IPS-15b (cell line): Measurements from ENCODE around the gene L3MBTL3.

Experiments used
- H3K27me3 ChIP-seq: one replicate; pipeline ENCODE4 v1.6.1; 2013; ENCODE audit warnings: low read length; ENCODE audit not compliant: control insufficient read depth, insufficient read depth
- H3K36me3 ChIP-seq: one replicate; pipeline ENCODE4 v1.6.1; 2013; ENCODE audit warnings: low read length; ENCODE audit not compliant: control insufficient read depth, insufficient read depth
- H3K4me1 ChIP-seq: one replicate; pipeline ENCODE4 v1.6.1; 2013; ENCODE audit warnings: mild to moderate bottlenecking, low read length; ENCODE audit not compliant: control insufficient read depth, insufficient read depth
- H3K4me3 ChIP-seq: one replicate; pipeline ENCODE4 v1.5.1; 2013; ENCODE audit warnings: low read depth, low read length
- H3K9ac ChIP-seq: one replicate; pipeline ENCODE4 v1.6.1; 2013; ENCODE audit warnings: low read depth, mild to moderate bottlenecking, low read length
- H3K9me3 ChIP-seq: one replicate; pipeline ENCODE4 v1.6.1; 2013; ENCODE audit warnings: mild to moderate bottlenecking, low read length; ENCODE audit not compliant: control insufficient read depth, insufficient read depth

Gene L3MBTL3

DNA sequence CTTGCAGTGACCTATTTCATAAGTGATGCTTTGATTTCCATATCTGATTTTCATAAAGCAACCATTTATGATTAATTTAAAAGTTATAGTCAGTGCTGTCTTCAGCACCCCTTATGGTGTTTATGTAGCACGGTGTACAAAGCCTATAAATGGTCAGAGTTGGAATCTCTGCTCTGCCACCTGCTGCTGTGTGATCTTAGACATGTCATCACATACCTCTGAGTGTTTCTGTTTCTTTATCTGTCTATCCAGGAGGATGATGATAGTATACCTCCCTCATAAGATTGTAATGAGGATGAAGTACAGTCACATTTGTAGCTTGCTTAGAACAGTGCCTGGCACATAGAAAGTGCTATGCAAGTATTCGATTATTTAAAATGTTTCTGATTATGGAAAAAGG is 103.9 kb downstream of the L3MBTL3 start:
- Histone ChIP-seq H3K36me3 (no peaks in the 10 kb centered on the region), H3K9me3 (no peaks in the 10 kb centered on the region), H3K4me3 (no peak overlapping the region), H3K9ac (no peak overlapping the region), H3K4me1 (no peaks in the 10 kb centered on the region), H3K27me3 (no peaks in the 10 kb centered on the region)

GRCh38 chr6:130127195-130127594 is 108.8 kb downstream of the L3MBTL3 start:
- H3K27me3 ChIP-seq, result no peaks in the 10 kb centered on the region
- H3K9me3 ChIP-seq, result no peaks in the 10 kb centered on the region
- H3K4me3 ChIP-seq, result no peak overlapping the region
- no peaks in the 10 kb centered on the region for H3K4me1 ChIP-seq
- no peak overlapping the region for H3K9ac ChIP-seq
- no peaks in the 10 kb centered on the region for H3K36me3 ChIP-seq

DNA sequence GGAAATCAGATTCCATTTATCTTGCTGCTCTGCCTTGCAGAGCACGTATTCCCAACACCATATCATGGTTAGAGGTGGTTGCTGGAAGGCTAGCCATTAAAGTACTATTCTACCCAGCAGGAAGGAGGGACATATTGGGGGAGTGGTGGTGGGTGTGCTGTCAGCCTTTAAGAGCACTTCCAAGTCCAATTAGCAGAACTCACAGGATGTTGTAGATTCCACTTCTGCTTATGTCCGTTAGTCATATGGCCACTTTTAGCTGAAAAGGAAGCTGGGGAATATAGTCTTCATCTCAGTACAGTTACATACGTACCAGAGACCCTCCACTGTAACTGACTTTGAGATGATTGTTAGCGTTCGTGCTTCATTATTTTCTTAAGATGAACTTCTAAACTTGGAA is 109.9 kb downstream of the L3MBTL3 start:
- Histone ChIP-seq H3K36me3 (no peaks in the 10 kb centered on the region), H3K9ac (no peak overlapping the region), H3K27me3 (no peaks in the 10 kb centered on the region), H3K4me3 (no peak overlapping the region), H3K4me1 (no peaks in the 10 kb centered on the region), H3K9me3 (no peaks in the 10 kb centered on the region)

GRCh38 chr6:130129762-130130246 is 111.4 kb downstream of the L3MBTL3 start:
- no peaks in the 10 kb centered on the region for H3K9me3 ChIP-seq

GRCh38 chr6:130132286-130132701 is 113.9 kb downstream of the L3MBTL3 start:
- H3K9me3 ChIP-seq, result no peaks in the 10 kb centered on the region
- no peak overlapping the region for H3K9ac ChIP-seq
- H3K36me3 ChIP-seq, result no peaks in the 10 kb centered on the region
- no peaks in the 10 kb centered on the region for H3K27me3 ChIP-seq
- no peak overlapping the region for H3K4me3 ChIP-seq
- no peaks in the 10 kb centered on the region for H3K4me1 ChIP-seq

More at GRCh38 chr6:130129762-130130246, 111.4 kb downstream of the L3MBTL3 start:
- Histone ChIP-seq H3K9ac (no peak overlapping the region), H3K4me1 (no peaks in the 10 kb centered on the region), H3K36me3 (no peaks in the 10 kb centered on the region), H3K4me3 (no peak overlapping the region), H3K27me3 (no peaks in the 10 kb centered on the region)

DNA sequence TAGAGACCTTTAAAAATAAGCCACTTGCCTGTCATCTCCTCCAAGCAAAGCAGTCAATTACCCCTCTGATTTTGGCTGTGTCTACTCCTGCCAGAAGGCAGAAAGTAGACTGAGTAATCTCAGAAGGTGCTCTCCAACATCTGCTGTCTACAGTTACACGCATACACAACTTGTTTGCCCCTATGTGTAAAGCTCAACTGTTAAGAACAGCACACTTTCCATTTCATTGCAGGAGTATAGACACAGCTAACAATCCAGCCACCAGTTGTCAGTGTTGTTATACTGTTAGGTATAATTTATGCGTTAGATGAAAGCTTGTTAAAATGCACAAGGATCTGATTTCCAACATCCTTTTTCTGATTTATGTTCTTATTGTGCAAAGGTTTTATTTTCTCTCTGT is 116.2 kb downstream of the L3MBTL3 start:
- Histone ChIP-seq H3K27me3 (no peaks in the 10 kb centered on the region), H3K36me3 (no peaks in the 10 kb centered on the region), H3K9ac (no peak overlapping the region), H3K4me1 (no peaks in the 10 kb centered on the region), H3K9me3 (no peaks in the 10 kb centered on the region), H3K4me3 (no peak overlapping the region)

DNA sequence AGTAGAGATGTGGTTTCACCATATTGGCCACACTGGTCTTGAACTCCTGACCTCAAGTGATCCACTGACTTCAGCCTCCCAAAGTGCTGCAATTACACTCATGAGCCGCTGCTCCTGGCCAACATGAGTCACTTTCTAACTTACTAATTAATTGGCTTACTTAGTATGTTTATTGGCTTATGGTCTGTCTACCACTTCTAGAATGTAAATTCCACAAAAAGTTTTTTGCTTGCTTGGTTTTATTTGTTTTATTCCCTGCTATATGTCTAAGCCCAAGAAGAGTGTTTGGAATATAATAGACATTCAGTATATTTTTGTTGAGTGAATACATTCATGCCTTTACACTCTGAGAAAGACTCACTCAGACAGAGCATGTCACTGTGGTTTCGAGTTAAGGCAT is 118.4 kb downstream of the L3MBTL3 start:
- no peak overlapping the region for H3K9ac ChIP-seq
- H3K4me1 ChIP-seq, result peaks cover 4% of the 10 kb centered on the region
- H3K27me3 ChIP-seq, result no peaks in the 10 kb centered on the region
- no peaks in the 10 kb centered on the region for H3K9me3 ChIP-seq
- H3K36me3 ChIP-seq, result no peaks in the 10 kb centered on the region
- H3K4me3 ChIP-seq, result no peak overlapping the region

DNA sequence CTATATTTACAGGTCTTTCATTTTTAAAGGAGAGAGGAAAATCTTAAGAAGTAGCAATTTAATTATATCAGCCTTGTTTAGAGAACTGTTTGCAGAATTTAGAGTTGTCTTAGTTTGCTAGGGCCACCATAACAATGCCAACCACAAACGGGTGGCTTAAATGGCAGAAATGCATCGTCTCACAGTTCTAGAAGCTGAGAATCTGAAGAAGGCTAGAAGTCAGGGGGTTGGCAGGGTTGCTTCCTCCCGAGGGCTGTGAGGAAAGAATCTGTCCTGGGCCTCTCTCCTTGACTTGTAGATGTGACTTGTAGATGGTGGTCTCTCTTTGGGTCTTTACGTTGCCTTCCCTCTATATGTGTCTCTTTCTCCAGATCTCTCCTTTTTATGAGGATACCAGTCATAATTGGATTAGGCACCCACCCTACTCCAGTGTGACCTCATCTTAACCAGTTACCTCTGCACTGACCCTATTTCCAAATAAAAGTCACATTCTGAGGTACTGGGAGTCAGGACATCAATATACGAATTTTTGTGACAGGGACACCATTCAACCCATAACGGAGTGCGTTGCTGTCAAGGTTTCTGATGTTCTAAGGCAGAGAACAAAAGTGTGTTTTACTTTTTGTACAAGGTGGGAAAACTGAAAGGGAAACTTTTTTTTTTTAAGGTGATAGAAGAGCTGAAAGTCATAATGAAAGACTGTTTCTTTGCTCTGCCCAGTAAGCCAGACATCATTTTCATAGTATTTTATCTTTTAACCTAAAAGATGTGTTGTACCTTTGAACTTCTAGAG is 119.9 kb downstream of the L3MBTL3 start:
- Histone ChIP-seq H3K27me3 (no peaks in the 10 kb centered on the region), H3K9ac (no peak overlapping the region), H3K4me3 (no peak overlapping the region), H3K9me3 (no peaks in the 10 kb centered on the region), H3K4me1 (peaks cover 4% of the 10 kb centered on the region), H3K36me3 (no peaks in the 10 kb centered on the region)

DNA sequence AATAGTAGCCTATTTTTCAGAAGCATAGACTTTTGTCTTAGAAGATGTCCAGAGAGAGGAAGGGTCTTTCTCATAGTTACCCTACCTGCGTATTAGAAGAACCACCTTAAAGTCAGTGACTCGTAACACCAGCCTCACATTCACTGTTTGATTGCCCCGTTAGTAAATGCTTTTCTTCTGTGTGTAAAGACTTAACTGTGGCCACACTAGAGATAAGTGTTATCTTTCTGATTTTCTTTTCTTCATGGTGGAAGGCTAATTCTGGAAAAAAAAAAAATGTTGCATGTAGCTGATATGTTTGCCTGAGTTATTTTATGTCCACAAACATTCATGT is 120.5 kb downstream of the L3MBTL3 start:
- H3K27me3 ChIP-seq, result no peaks in the 10 kb centered on the region
- H3K36me3 ChIP-seq, result no peaks in the 10 kb centered on the region
- peaks cover 4% of the 10 kb centered on the region for H3K4me1 ChIP-seq
- H3K9ac ChIP-seq, result no peak overlapping the region
- no peaks in the 10 kb centered on the region for H3K9me3 ChIP-seq
- H3K4me3 ChIP-seq, result no peak overlapping the region

DNA sequence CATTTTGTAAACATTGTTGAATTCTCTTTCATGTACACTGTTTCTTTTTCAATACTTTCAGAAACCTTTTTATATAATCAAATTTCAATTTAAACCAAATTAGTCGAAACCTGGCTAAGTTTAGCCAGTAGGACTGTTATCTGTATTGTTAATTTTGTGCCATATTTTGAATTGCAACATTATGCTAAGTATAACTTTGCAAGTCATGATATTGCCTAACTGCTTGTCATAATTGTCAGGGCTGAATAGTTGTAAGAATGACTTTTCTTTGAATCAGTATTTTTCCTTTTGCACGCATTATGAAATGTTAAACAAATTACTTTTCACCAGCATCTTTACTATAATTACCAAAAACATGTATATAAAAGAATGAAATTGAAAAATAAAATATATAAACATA is 121.7 kb downstream of the L3MBTL3 start:
- H3K4me3 ChIP-seq, result no peak overlapping the region
- peaks cover 4% of the 10 kb centered on the region for H3K4me1 ChIP-seq
- H3K27me3 ChIP-seq, result no peaks in the 10 kb centered on the region
- H3K9ac ChIP-seq, result no peak overlapping the region
- H3K9me3 ChIP-seq, result no peaks in the 10 kb centered on the region
- H3K36me3 ChIP-seq, result no peaks in the 10 kb centered on the region

- Histone ChIP-seq H3K36me3 (no peaks in the 10 kb centered on the region), H3K9ac (no peak overlapping the region), H3K4me1 (peaks cover 4% of the 10 kb centered on the region), H3K4me3 (no peak overlapping the region), H3K9me3 (no peaks in the 10 kb centered on the region), H3K27me3 (no peaks in the 10 kb centered on the region)
Measured at GRCh38 chr6:130143709-130144108, 125.3 kb downstream of the L3MBTL3 start.

DNA sequence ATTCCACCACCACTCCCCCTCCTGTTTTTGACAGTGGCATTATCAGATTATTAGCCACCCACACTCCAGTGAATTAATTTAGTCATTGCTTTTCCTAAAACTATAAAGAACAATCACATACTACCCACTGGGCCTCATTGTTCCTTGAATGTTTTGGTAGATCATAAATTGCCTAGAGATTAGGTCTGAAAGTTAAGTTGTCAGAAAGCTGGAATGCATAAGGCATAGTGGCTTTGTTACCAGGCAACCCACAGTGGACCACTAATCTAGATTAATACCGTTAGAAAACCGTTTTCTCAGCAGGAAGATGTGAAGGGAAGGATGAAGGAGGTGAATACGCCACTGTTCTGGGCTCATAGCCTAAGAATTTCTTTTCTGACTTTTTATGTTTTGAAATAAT is 128.7 kb downstream of the L3MBTL3 start:
- H3K36me3 ChIP-seq, result no peaks in the 10 kb centered on the region

More for the DNA sequence above, 128.7 kb downstream of the L3MBTL3 start:
- H3K4me3 ChIP-seq, result no peak overlapping the region
- no peaks in the 10 kb centered on the region for H3K27me3 ChIP-seq
- no peaks in the 10 kb centered on the region for H3K4me1 ChIP-seq
- no peak overlapping the region for H3K9ac ChIP-seq
- no peaks in the 10 kb centered on the region for H3K9me3 ChIP-seq
